GM12873 (cell line): ENCODE measurements around the gene CRACR2B.

Experiments
- CTCF ChIP-seq: IDR thresholded peaks from 2 replicates; pipeline ENCODE4 v1.5.1; 2012; ENCODE audit warnings: low read depth, mild to moderate bottlenecking, moderate library complexity, low read length, control low read depth; ENCODE audit not compliant: insufficient read depth; ENCODE audit errors: missing control alignments

Gene CRACR2B

DNA sequence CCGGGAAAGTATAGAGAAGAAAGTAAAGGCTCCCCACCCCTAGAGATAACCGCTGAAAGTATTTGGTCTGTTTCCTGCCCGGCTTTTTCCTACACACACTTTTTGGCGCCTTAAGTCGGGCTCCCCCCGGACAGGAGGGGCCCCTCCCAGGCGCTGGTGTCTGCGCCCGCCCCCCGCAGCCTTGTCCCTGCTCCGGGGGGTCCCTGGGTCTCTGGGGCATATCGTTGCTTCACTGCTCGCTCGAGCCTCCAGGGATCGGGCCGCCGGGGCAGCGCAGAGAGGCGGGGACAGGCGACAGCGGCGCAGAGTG is 928 bp upstream of the CRACR2B start:
- no peak for TF ChIP-seq CTCF

GRCh38 chr11:827146-827896 is 398 bp upstream of the CRACR2B start:
- TF ChIP-seq CTCF = no peak

GRCh38 chr11:828506-829175 is 922 bp downstream of the CRACR2B start:
- no peak for TF ChIP-seq CTCF

DNA sequence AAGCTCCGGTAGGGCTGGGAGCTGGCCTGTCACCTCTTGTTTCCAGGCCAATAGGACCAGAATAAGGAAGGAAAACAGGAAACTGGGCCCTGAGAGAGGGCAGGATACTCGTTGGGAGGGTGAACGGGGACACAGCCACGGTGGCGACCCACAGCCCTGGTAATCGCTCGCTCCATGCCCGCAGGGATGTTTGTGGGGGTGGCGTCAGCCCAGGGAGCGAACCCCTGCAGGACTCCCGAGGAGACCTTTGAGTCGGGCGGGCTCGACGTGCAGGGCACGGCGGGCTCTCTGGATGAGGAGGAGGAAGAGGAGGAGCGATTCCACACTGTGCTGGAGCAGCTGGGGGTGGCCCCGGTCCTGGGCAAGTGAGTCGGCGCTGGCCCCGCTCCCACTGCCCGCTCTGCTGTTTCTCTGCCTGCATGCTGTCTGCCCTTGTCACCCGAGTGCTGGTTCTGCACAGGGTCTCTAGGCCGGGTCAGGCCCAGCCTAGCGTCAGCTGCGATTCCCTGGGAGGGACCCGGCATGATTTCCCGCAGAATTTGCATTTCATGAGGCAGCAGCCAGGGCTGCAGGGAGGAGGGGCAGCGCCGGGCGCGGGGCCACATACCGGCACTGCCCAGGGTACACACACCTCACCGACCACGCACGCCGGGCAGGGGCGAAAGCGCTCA is 1.6 kb downstream of the CRACR2B start:
- TF ChIP-seq CTCF = no peak

- TF ChIP-seq CTCF = no peak
Measured at GRCh38 chr11:829847-830294, 2.2 kb downstream of the CRACR2B start.

GRCh38 chr11:830295-831117 is 2.8 kb downstream of the CRACR2B start:
- TF ChIP-seq CTCF = no peak

GRCh38 chr11:831118-831864 is 3.6 kb downstream of the CRACR2B start:
- no peak for TF ChIP-seq CTCF
